Mesenchymal stem cell (in vitro differentiated cells and primary cell): ENCODE measurements around the gene MAPK8.

Source experiments
- DNase-seq: peaks from one replicate; pipeline ENCODE4 v3.0.0-alpha.2; 2013
- H2AFZ ChIP-seq: one replicate; pipeline ENCODE4 v1.6.1; 2013; ENCODE audit warnings: low read depth, mild to moderate bottlenecking, control low read depth, inconsistent platforms, low read length, moderate library complexity
- H2AK5ac ChIP-seq: 2 replicates; pipeline ENCODE4 v1.6.1; 2013; ENCODE audit warnings: low read length, moderate library complexity, mild to moderate bottlenecking, inconsistent platforms; ENCODE audit not compliant: severe bottlenecking
- H2BK120ac ChIP-seq: one replicate; pipeline ENCODE4 v1.6.1; 2013; ENCODE audit warnings: low read depth, mild to moderate bottlenecking, inconsistent platforms, low read length, moderate library complexity
- H2BK12ac ChIP-seq, 2 experiments: one replicate each; pipeline ENCODE4 v1.6.1; 2013; ENCODE audit warnings: inconsistent platforms in 2 of 2, low read length in 2 of 2, mild to moderate bottlenecking in 2 of 2, moderate library complexity in 2 of 2, control low read depth in 1 of 2
- H2BK15ac ChIP-seq: one replicate; pipeline ENCODE4 v1.6.1; 2013; ENCODE audit warnings: mild to moderate bottlenecking, low read depth, inconsistent platforms; ENCODE audit not compliant: poor library complexity, severe bottlenecking
- H2BK5ac ChIP-seq: 2 replicates; pipeline ENCODE4 v1.6.1; 2013; ENCODE audit warnings: low read depth, mild to moderate bottlenecking, low read length, control low read depth, inconsistent platforms; ENCODE audit not compliant: poor library complexity, severe bottlenecking
- H3K14ac ChIP-seq, 2 experiments: one replicate each; pipeline ENCODE4 v1.6.1; 2013; ENCODE audit warnings: inconsistent platforms in 2 of 2, low read length in 2 of 2, control low read depth in 1 of 2, mild to moderate bottlenecking in 1 of 2, moderate library complexity in 1 of 2
- H3K18ac ChIP-seq, 2 experiments: one replicate each; pipeline ENCODE4 v1.6.1; 2013; ENCODE audit warnings: inconsistent platforms in 2 of 2, low read length in 2 of 2, control low read depth in 1 of 2, low read depth in 1 of 2, mild to moderate bottlenecking in 1 of 2
- H3K23ac ChIP-seq, 2 experiments: one replicate each; pipeline ENCODE4 v1.6.1; 2013; ENCODE audit warnings: inconsistent platforms in 2 of 2, low read length in 2 of 2, mild to moderate bottlenecking in 2 of 2, moderate library complexity in 2 of 2, control low read depth in 1 of 2
- H3K27ac ChIP-seq: 2 replicates; pipeline ENCODE4 v1.5.1; 2013; ENCODE audit warnings: mild to moderate bottlenecking, moderate library complexity, low read length, control low read depth, inconsistent platforms; ENCODE audit not compliant: poor library complexity, severe bottlenecking
- H3K27me3 ChIP-seq, 2 experiments: 2 replicates each; pipeline versions ENCODE4 v1.6.1 to v1.7.0; 2013; ENCODE audit warnings: low read length in 2 of 2, mild to moderate bottlenecking in 2 of 2, moderate library complexity in 2 of 2, control low read depth in 1 of 2, inconsistent platforms in 1 of 2; ENCODE audit not compliant: control insufficient read depth in 1 of 2, insufficient read depth in 1 of 2
- H3K36me3 ChIP-seq, 2 experiments: 2 replicates each; pipeline versions ENCODE4 v1.6.1 to v1.7.0; 2013; ENCODE audit warnings: low read length in 2 of 2, control low read depth in 1 of 2, inconsistent platforms in 1 of 2, low read depth in 1 of 2, mild to moderate bottlenecking in 1 of 2; ENCODE audit not compliant: insufficient read depth in 2 of 2, control insufficient read depth in 1 of 2
- H3K4ac ChIP-seq, 2 experiments: one replicate each; pipeline ENCODE4 v1.6.1; 2013; ENCODE audit warnings: inconsistent platforms in 2 of 2, low read length in 2 of 2, mild to moderate bottlenecking in 2 of 2, moderate library complexity in 2 of 2, control low read depth in 1 of 2, low read depth in 1 of 2
- H3K4me1 ChIP-seq: 2 replicates; pipeline ENCODE4 v1.6.1; 2013; ENCODE audit warnings: low read depth, low read length, control low read depth; ENCODE audit not compliant: control insufficient read depth, insufficient read depth
- H3K4me2 ChIP-seq: 2 replicates; pipeline ENCODE4 v1.6.1; 2013; ENCODE audit warnings: low read length, mild to moderate bottlenecking, inconsistent platforms; ENCODE audit not compliant: poor library complexity, severe bottlenecking
- H3K4me3 ChIP-seq, 2 experiments: 2 replicates each; pipeline versions ENCODE4 v1.5.1 to v1.7.0; 2013; ENCODE audit warnings: low read length in 2 of 2, mild to moderate bottlenecking in 2 of 2, control low read depth in 1 of 2, low read depth in 1 of 2; ENCODE audit not compliant: insufficient read depth in 1 of 2
- H3K79me1 ChIP-seq: replicated peaks from 2 replicates; pipeline ENCODE4 v1.6.1; 2013; ENCODE audit warnings: mild to moderate bottlenecking, control low read depth, low read length, inconsistent platforms; ENCODE audit not compliant: poor library complexity, severe bottlenecking
- H3K9ac ChIP-seq: 2 replicates; pipeline ENCODE4 v1.7.0; 2013; ENCODE audit warnings: mild to moderate bottlenecking, low read length, moderate library complexity
- H3K9me3 ChIP-seq: 2 replicates; pipeline ENCODE4 v1.7.0; 2013; ENCODE audit warnings: mild to moderate bottlenecking, low read length; ENCODE audit not compliant: control insufficient read depth
- H4K8ac ChIP-seq: one replicate; pipeline ENCODE4 v1.6.1; 2013; ENCODE audit warnings: inconsistent platforms, mild to moderate bottlenecking, low read length, moderate library complexity
- H4K91ac ChIP-seq: one replicate; pipeline ENCODE4 v1.6.1; 2013; ENCODE audit warnings: mild to moderate bottlenecking, low read length, inconsistent platforms
- WGBS: methylation state at CpG from one replicate; pipeline ENCODE4 v1.1.7; 2013; ENCODE audit warnings: mixed read lengths; 5-methylcytosine and 5-hydroxymethylcytosine counted together

The MAPK8 gene

GRCh38 chr10:48414778-48415177 is 108.3 kb downstream of the MAPK8 start:
- Histone ChIP-seq H4K8ac (no peak overlapping the region), H2AK5ac (no peak overlapping the region), H3K4me3 (no peak overlapping the region), H2BK120ac (no peak overlapping the region), H2BK12ac (no peak overlapping the region), H3K23ac (no peak overlapping the region), H3K4ac (no peak overlapping the region), H3K9ac (no peak overlapping the region), H3K36me3 (peaks cover 2 to 34% of the 10 kb centered on the region in 2 experiments), H2BK15ac (no peak overlapping the region), H3K14ac (no peak overlapping the region), H3K4me1 (no peaks in the 10 kb centered on the region), H2AFZ (no peak overlapping the region), H3K4me2 (no peak overlapping the region), H2BK5ac (no peak overlapping the region), H3K79me1 (peaks cover 10% of the 10 kb centered on the region), H4K91ac (no peak overlapping the region), H3K9me3 (peaks cover 27% of the 10 kb centered on the region), H3K27me3 (no peaks in the 10 kb centered on the region), H3K18ac (no peak overlapping the region), H3K27ac (no peak overlapping the region)
- no peak for DNase-seq
- WGBS = no CpG with 5 or more reads among the region's 1 CpG

GRCh38 chr10:48416584-48417232 is 110.2 kb downstream of the MAPK8 start:
- Histone ChIP-seq H3K9ac (no peak overlapping the region), H2BK15ac (no peak overlapping the region), H3K36me3 (peaks cover 2 to 19% of the 10 kb centered on the region in 2 experiments), H3K4ac (no peak overlapping the region), H2BK120ac (no peak overlapping the region), H4K91ac (no peak overlapping the region), H3K9me3 (peaks cover 16% of the 10 kb centered on the region), H2AK5ac (no peak overlapping the region), H2BK5ac (no peak overlapping the region), H3K4me1 (no peaks in the 10 kb centered on the region), H3K23ac (no peak overlapping the region), H3K4me3 (no peak overlapping the region), H3K27ac (no peak overlapping the region), H3K79me1 (peaks cover 10% of the 10 kb centered on the region), H3K14ac (no peak overlapping the region), H2BK12ac (no peak overlapping the region), H3K18ac (no peak overlapping the region), H3K27me3 (no peaks in the 10 kb centered on the region), H3K4me2 (no peak overlapping the region), H4K8ac (no peak overlapping the region), H2AFZ (no peak overlapping the region)
- DNase-seq = no peak
- WGBS = 100% methylated on average over 2 of the region's 2 CpGs

GRCh38 chr10:48417374-48417773 is 110.9 kb downstream of the MAPK8 start:
- no peak overlapping the region for H2BK5ac ChIP-seq
- H3K9me3 ChIP-seq = peaks cover 10% of the 10 kb centered on the region
- no peak overlapping the region for H4K91ac ChIP-seq
- no peak overlapping the region for H2BK15ac ChIP-seq
- H2AK5ac ChIP-seq = no peak overlapping the region
- H3K9ac ChIP-seq = no peak overlapping the region
- H3K4me3 ChIP-seq = no peak overlapping the region
- H2BK12ac ChIP-seq = no peak overlapping the region
- H2AFZ ChIP-seq = no peak overlapping the region
- no peak for DNase-seq
- no peak overlapping the region for H3K23ac ChIP-seq
- no peak overlapping the region for H3K4ac ChIP-seq
- H3K27ac ChIP-seq = no peak overlapping the region
- peaks cover 2 to 14% of the 10 kb centered on the region in 2 experiments for H3K36me3 ChIP-seq
- no peak overlapping the region for H3K18ac ChIP-seq
- 100% methylated on average over 1 of the region's 1 CpG for WGBS
- no peak overlapping the region for H2BK120ac ChIP-seq
- peaks cover 10% of the 10 kb centered on the region for H3K79me1 ChIP-seq
- no peaks in the 10 kb centered on the region for H3K27me3 ChIP-seq
- no peak overlapping the region for H4K8ac ChIP-seq
- H3K4me2 ChIP-seq = no peak overlapping the region
- no peak overlapping the region for H3K14ac ChIP-seq
- no peaks in the 10 kb centered on the region for H3K4me1 ChIP-seq

GRCh38 chr10:48418189-48418788 is 111.8 kb downstream of the MAPK8 start:
- peaks cover 1% of the 10 kb centered on the region for H3K9me3 ChIP-seq

More at GRCh38 chr10:48418189-48418788, 111.8 kb downstream of the MAPK8 start:
- peaks cover 2 to 5% of the 10 kb centered on the region in 2 experiments for H3K36me3 ChIP-seq
- no peak overlapping the region for H3K9ac ChIP-seq
- H3K4ac ChIP-seq = no peak overlapping the region
- no peak overlapping the region for H3K18ac ChIP-seq
- no peak overlapping the region for H4K8ac ChIP-seq
- H2BK12ac ChIP-seq = no peak overlapping the region
- H3K23ac ChIP-seq = no peak overlapping the region
- no peak overlapping the region for H3K4me2 ChIP-seq
- no peak overlapping the region for H2BK5ac ChIP-seq
- H3K4me3 ChIP-seq = no peak overlapping the region
- peaks cover 10% of the 10 kb centered on the region for H3K79me1 ChIP-seq
- no peak overlapping the region for H2AK5ac ChIP-seq
- DNase-seq = no peak
- 100% methylated on average over 2 of the region's 5 CpGs for WGBS
- H2AFZ ChIP-seq = no peak overlapping the region
- H2BK120ac ChIP-seq = no peak overlapping the region
- H3K27me3 ChIP-seq = no peaks in the 10 kb centered on the region
- H3K27ac ChIP-seq = no peak overlapping the region
- H2BK15ac ChIP-seq = no peak overlapping the region
- H3K4me1 ChIP-seq = no peaks in the 10 kb centered on the region
- H3K14ac ChIP-seq = no peak overlapping the region
- no peak overlapping the region for H4K91ac ChIP-seq
